Measurements from ENCODE around the gene DOK6. TPM values are rescaled to one million over a fixed set of nuclear protein-coding genes. Genes with fewer than 3 reads are reported as not detected.

The DOK6 gene
- polyA plus RNA-seq, 4 donors: 0.27 to 5.7 (median 0.63) TPM; not detected in 1

GRCh38 chr18:69371729-69372128, 29.0 kb upstream of the DOK6 start:
- WGBS, 3 donors: 35 to 61% (median 39%) methylated on average over 2 of the region's 2 CpGs
- Histone ChIP-seq H3K27me3 (ENCODE audit: control insufficient read depth in 3 of 3, insufficient read depth in 3 of 3, low read length in 3 of 3) (no peaks in the 10 kb centered on the region), H3K9me3 (ENCODE audit: control insufficient read depth in 2 of 2, insufficient read depth in 1 of 2, low read depth in 1 of 2, low read length in 1 of 2) (no peaks in the 10 kb centered on the region), H3K27ac (ENCODE audit: low read depth in 1 of 3, low read length in 2 of 3) (no peak overlapping the region), H3K36me3 (ENCODE audit: control insufficient read depth in 3 of 3, insufficient read depth in 2 of 3, low read depth in 1 of 3, low read length in 3 of 3) (no peaks in the 10 kb centered on the region), H3K4me1 (ENCODE audit: control insufficient read depth in 3 of 3, insufficient read depth in 2 of 3, low read depth in 1 of 3, low read length in 2 of 3) (no peaks in the 10 kb centered on the region), H3K4me3 (ENCODE audit: low read depth in 1 of 3, low read length in 3 of 3) (no peak overlapping the region)
- DNase-seq (no peak), FAIRE-seq (no peak)

DNA sequence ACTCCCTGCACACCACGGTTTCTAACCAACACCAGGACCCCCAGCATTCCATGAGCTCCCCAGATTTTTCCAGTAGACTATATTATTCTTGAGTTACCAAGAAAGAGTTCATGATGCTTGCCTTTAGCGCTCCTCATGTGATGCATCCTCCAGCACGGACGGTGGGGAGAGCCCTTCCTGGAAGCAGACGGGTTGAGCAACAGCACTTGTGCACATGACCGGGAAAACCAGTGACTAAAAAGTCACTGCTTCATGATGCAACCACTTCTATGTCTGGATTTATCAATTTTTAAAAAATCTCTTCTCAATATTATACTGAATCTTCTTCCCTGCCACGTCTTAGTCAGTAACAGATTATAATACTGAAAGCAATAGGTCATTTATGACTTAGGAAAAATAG, 20.4 kb upstream of the DOK6 start:
- Histone ChIP-seq H3K9me3 (ENCODE audit: control insufficient read depth in 2 of 2, insufficient read depth in 1 of 2, low read depth in 1 of 2, low read length in 1 of 2) (no peaks in the 10 kb centered on the region), H3K4me3 (ENCODE audit: low read depth in 1 of 3, low read length in 3 of 3) (no peak overlapping the region), H3K4me1 (ENCODE audit: control insufficient read depth in 3 of 3, insufficient read depth in 2 of 3, low read depth in 1 of 3, low read length in 2 of 3) (no peaks in the 10 kb centered on the region), H3K36me3 (ENCODE audit: control insufficient read depth in 3 of 3, insufficient read depth in 2 of 3, low read depth in 1 of 3, low read length in 3 of 3) (no peaks in the 10 kb centered on the region), H3K27ac (ENCODE audit: low read depth in 1 of 3, low read length in 2 of 3) (no peak overlapping the region), H3K27me3 (ENCODE audit: control insufficient read depth in 3 of 3, insufficient read depth in 3 of 3, low read length in 3 of 3) (no peaks in the 10 kb centered on the region)
- DNase-seq (no peak), FAIRE-seq (no peak)
- 74 to 81% (median 75%) methylated on average over 7 of the region's 7 CpGs for WGBS, 3 donors

DNA sequence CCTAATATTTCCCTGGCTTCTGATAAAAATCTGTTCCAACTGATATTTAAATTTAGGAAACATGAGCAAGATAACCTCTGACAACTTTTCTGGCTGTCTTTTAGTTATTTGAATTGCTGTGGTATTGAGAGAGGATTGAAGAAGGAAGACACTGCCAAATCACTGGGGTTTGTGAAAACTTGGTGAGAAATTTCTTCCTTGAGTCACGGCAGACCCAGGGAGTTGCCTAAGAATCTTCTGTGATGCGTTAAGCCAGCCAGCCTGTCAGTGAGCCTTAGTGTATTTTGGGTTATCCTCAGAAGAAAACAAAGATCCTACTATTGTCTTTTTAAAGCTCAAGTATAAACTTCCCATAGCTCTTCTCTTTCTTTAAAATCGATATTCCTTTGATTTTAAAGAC, 17.5 kb upstream of the DOK6 start:
- Histone ChIP-seq H3K36me3 (ENCODE audit: control insufficient read depth in 3 of 3, insufficient read depth in 2 of 3, low read depth in 1 of 3, low read length in 3 of 3) (no peaks in the 10 kb centered on the region), H3K4me1 (ENCODE audit: control insufficient read depth in 3 of 3, insufficient read depth in 2 of 3, low read depth in 1 of 3, low read length in 2 of 3) (no peaks in the 10 kb centered on the region), H3K9me3 (ENCODE audit: control insufficient read depth in 2 of 2, insufficient read depth in 1 of 2, low read depth in 1 of 2, low read length in 1 of 2) (no peaks in the 10 kb centered on the region), H3K27ac (ENCODE audit: low read depth in 1 of 3, low read length in 2 of 3) (no peak overlapping the region), H3K4me3 (ENCODE audit: low read depth in 1 of 3, low read length in 3 of 3) (no peak overlapping the region), H3K27me3 (ENCODE audit: control insufficient read depth in 3 of 3, insufficient read depth in 3 of 3, low read length in 3 of 3) (no peaks in the 10 kb centered on the region)
- no peak for FAIRE-seq
- DNase-seq: no peak
- WGBS, 3 donors: 49 to 57% (median 53%) methylated on average over 3 of the region's 3 CpGs

- no peaks in the 10 kb centered on the region for H3K9me3 ChIP-seq (ENCODE audit: control insufficient read depth in 2 of 2, insufficient read depth in 1 of 2, low read depth in 1 of 2, low read length in 1 of 2)
- no peak for FAIRE-seq
- WGBS, 3 donors: 44 to 72% (median 69%) methylated on average over 2 of the region's 2 CpGs
These were observed 13.5 kb upstream of the DOK6 start for GRCh38 chr18:69387186-69387585.

GRCh38 chr18:69388222-69388621, 12.5 kb upstream of the DOK6 start:
- H3K27me3 ChIP-seq (ENCODE audit: control insufficient read depth in 3 of 3, insufficient read depth in 3 of 3, low read length in 3 of 3): no peaks in the 10 kb centered on the region
- no peak overlapping the region for H3K27ac ChIP-seq (ENCODE audit: low read depth in 1 of 3, low read length in 2 of 3)
- no peak overlapping the region for H3K4me3 ChIP-seq (ENCODE audit: low read depth in 1 of 3, low read length in 3 of 3)
- FAIRE-seq: no peak
- no peaks in the 10 kb centered on the region for H3K9me3 ChIP-seq (ENCODE audit: control insufficient read depth in 2 of 2, insufficient read depth in 1 of 2, low read depth in 1 of 2, low read length in 1 of 2)
- H3K36me3 ChIP-seq (ENCODE audit: control insufficient read depth in 3 of 3, insufficient read depth in 2 of 3, low read depth in 1 of 3, low read length in 3 of 3): no peaks in the 10 kb centered on the region
- H3K4me1 ChIP-seq (ENCODE audit: control insufficient read depth in 3 of 3, insufficient read depth in 2 of 3, low read depth in 1 of 3, low read length in 2 of 3): no peaks in the 10 kb centered on the region
- no peak for DNase-seq
- WGBS, 3 donors: 81 to 89% (median 85%) methylated on average over 1 of the region's 1 CpG

More at GRCh38 chr18:69387186-69387585, 13.5 kb upstream of the DOK6 start:
- DNase-seq: no peak
- H3K4me1 ChIP-seq (ENCODE audit: control insufficient read depth in 3 of 3, insufficient read depth in 2 of 3, low read depth in 1 of 3, low read length in 2 of 3): no peaks in the 10 kb centered on the region
- H3K27ac ChIP-seq (ENCODE audit: low read depth in 1 of 3, low read length in 2 of 3): no peak overlapping the region
- no peak overlapping the region for H3K4me3 ChIP-seq (ENCODE audit: low read depth in 1 of 3, low read length in 3 of 3)
- H3K27me3 ChIP-seq (ENCODE audit: control insufficient read depth in 3 of 3, insufficient read depth in 3 of 3, low read length in 3 of 3): no peaks in the 10 kb centered on the region
- no peaks in the 10 kb centered on the region for H3K36me3 ChIP-seq (ENCODE audit: control insufficient read depth in 3 of 3, insufficient read depth in 2 of 3, low read depth in 1 of 3, low read length in 3 of 3)

GRCh38 chr18:69397096-69397495, 3.6 kb upstream of the DOK6 start:
- H3K4me1 ChIP-seq (ENCODE audit: control insufficient read depth in 3 of 3, insufficient read depth in 2 of 3, low read depth in 1 of 3, low read length in 2 of 3): no peaks in the 10 kb centered on the region
- FAIRE-seq (no peak), DNase-seq (no peak)
- H3K27ac ChIP-seq (ENCODE audit: low read depth in 1 of 3, low read length in 2 of 3): no peak overlapping the region
- peaks cover 0 to 3% of the 10 kb centered on the region in 2 donors for H3K9me3 ChIP-seq (ENCODE audit: control insufficient read depth in 2 of 2, insufficient read depth in 1 of 2, low read depth in 1 of 2, low read length in 1 of 2)
- no peaks in the 10 kb centered on the region for H3K36me3 ChIP-seq (ENCODE audit: control insufficient read depth in 3 of 3, insufficient read depth in 2 of 3, low read depth in 1 of 3, low read length in 3 of 3)
- H3K4me3 ChIP-seq (ENCODE audit: low read depth in 1 of 3, low read length in 3 of 3): no peak overlapping the region
- 92 to 94% (median 93%) methylated on average over 7 of the region's 7 CpGs for WGBS, 3 donors
- peaks cover 5 to 21% (median 13%) of the 10 kb centered on the region in 3 donors for H3K27me3 ChIP-seq (ENCODE audit: control insufficient read depth in 3 of 3, insufficient read depth in 3 of 3, low read length in 3 of 3)

- FAIRE-seq (no peak), DNase-seq (no peak)
- Histone ChIP-seq H3K4me3 (ENCODE audit: low read depth in 1 of 3, low read length in 3 of 3) (no peak overlapping the region), H3K27ac (ENCODE audit: low read depth in 1 of 3, low read length in 2 of 3) (no peak overlapping the region), H3K27me3 (ENCODE audit: control insufficient read depth in 3 of 3, insufficient read depth in 3 of 3, low read length in 3 of 3) (peaks cover 13 to 33% (median 15%) of the 10 kb centered on the region in 3 donors), H3K9me3 (ENCODE audit: control insufficient read depth in 2 of 2, insufficient read depth in 1 of 2, low read depth in 1 of 2, low read length in 1 of 2) (peaks cover 0 to 3% of the 10 kb centered on the region in 2 donors), H3K36me3 (ENCODE audit: control insufficient read depth in 3 of 3, insufficient read depth in 2 of 3, low read depth in 1 of 3, low read length in 3 of 3) (no peaks in the 10 kb centered on the region), H3K4me1 (ENCODE audit: control insufficient read depth in 3 of 3, insufficient read depth in 2 of 3, low read depth in 1 of 3, low read length in 2 of 3) (no peaks in the 10 kb centered on the region)
- 67 to 68% (median 67%) methylated on average over 3 of the region's 3 CpGs for WGBS, 3 donors
These were observed 1.4 kb upstream of the DOK6 start for GRCh38 chr18:69399253-69399652.

GRCh38 chr18:69400976-69401225, 213 bp downstream of the DOK6 start:
- WGBS, 3 donors: 1 to 3% (median 2%) methylated on average over 24 to 47 of the region's 47 CpGs

DNA sequence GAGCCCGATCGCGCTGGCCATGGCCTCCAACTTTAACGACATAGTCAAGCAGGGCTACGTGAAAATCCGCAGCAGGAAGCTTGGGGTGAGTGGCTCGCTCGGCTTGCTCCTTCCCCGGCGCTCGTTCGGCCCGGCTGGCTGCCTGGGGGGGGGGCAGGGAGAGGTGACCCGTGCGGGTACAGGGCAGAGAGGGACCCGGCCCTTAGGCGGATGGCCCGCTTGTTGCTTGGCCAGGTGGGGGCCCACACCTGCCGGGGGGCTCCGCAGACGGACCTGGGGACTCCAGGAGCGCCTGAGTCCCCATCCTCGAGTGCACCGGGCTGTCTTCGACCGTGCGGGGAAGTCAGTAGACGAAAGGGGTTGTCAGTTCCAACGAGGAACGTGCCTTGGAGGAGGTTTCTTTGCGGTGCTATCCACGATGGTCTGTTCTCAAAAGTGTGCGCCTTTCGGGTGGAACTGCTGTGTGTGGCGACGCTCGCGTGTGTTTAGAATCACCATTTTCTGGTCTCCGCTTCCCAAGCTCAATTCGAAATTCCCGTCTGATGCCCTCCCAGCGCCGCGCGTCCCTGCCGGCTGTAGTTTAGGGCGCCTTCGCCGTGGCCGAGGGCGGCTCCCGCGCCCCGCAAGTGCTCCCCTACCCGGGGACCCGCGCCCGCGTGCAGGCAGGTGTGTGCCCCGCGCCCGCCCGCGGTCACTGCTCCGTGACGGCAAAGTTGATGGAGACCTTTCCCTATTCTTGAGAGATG, 711 bp downstream of the DOK6 start:
- H3K9me3 ChIP-seq (ENCODE audit: control insufficient read depth in 2 of 2, insufficient read depth in 1 of 2, low read depth in 1 of 2, low read length in 1 of 2): peaks cover 0 to 3% of the 10 kb centered on the region in 2 donors
- H3K27me3 ChIP-seq (ENCODE audit: control insufficient read depth in 3 of 3, insufficient read depth in 3 of 3, low read length in 3 of 3): peaks cover 13 to 36% (median 15%) of the 10 kb centered on the region in 3 donors
- FAIRE-seq (no peak), DNase-seq (peak in 1 of 2 donors; percentile 46)
- 2 to 11% (median 10%) methylated on average over 52 to 66 of the region's 66 CpGs for WGBS, 3 donors
- no peaks in the 10 kb centered on the region for H3K36me3 ChIP-seq (ENCODE audit: control insufficient read depth in 3 of 3, insufficient read depth in 2 of 3, low read depth in 1 of 3, low read length in 3 of 3)
- H3K4me3 ChIP-seq (ENCODE audit: low read depth in 1 of 3, low read length in 3 of 3): peak overlapping the region in 2 of 3 donors; percentile 41 to 63
- H3K27ac ChIP-seq (ENCODE audit: low read depth in 1 of 3, low read length in 2 of 3): peak overlapping the region in 1 of 3 donors; percentile 38
- H3K4me1 ChIP-seq (ENCODE audit: control insufficient read depth in 3 of 3, insufficient read depth in 2 of 3, low read depth in 1 of 3, low read length in 2 of 3): no peaks in the 10 kb centered on the region

More at GRCh38 chr18:69400976-69401225, 213 bp downstream of the DOK6 start:
- DNase-seq (no peak), FAIRE-seq (no peak)
- Histone ChIP-seq H3K9me3 (ENCODE audit: control insufficient read depth in 2 of 2, insufficient read depth in 1 of 2, low read depth in 1 of 2, low read length in 1 of 2) (peaks cover 0 to 3% of the 10 kb centered on the region in 2 donors), H3K27me3 (ENCODE audit: control insufficient read depth in 3 of 3, insufficient read depth in 3 of 3, low read length in 3 of 3) (peaks cover 13 to 36% (median 15%) of the 10 kb centered on the region in 3 donors), H3K4me3 (ENCODE audit: low read depth in 1 of 3, low read length in 3 of 3) (peak overlapping the region in 2 of 3 donors; percentile 41 to 63), H3K27ac (ENCODE audit: low read depth in 1 of 3, low read length in 2 of 3) (peak overlapping the region in 1 of 3 donors; percentile 38), H3K36me3 (ENCODE audit: control insufficient read depth in 3 of 3, insufficient read depth in 2 of 3, low read depth in 1 of 3, low read length in 3 of 3) (no peaks in the 10 kb centered on the region), H3K4me1 (ENCODE audit: control insufficient read depth in 3 of 3, insufficient read depth in 2 of 3, low read depth in 1 of 3, low read length in 2 of 3) (no peaks in the 10 kb centered on the region)
